HepG2 (cell line): Measurements from ENCODE around the gene AFDN. TPM values are rescaled to one million over a fixed set of nuclear protein-coding genes. Genes with fewer than 3 reads are reported as not detected.

Experiments
- ASH2L ChIP-seq: fragments of 300-600, 200-600 bp; sonication (generic); IDR thresholded peaks from 2 replicates; pipeline ENCODE4 v1.7.0; 2017; ENCODE audit warnings: low read depth, mild to moderate bottlenecking, moderate library complexity, mixed read lengths, low read length; ENCODE audit not compliant: insufficient read length
- ELF1 ChIP-seq: sonication (generic); formaldehyde crosslinking; IDR thresholded peaks from 2 replicates; pipeline ENCODE4 v1.4.0; 2020; ENCODE audit warnings: missing genetic modification reagents
- ERF ChIP-seq: IDR thresholded peaks from 2 replicates; pipeline ENCODE4 v1.6.1; 2018; ENCODE audit warnings: missing biosample characterization, missing genetic modification reagents
- FOSL2 ChIP-seq: sonication (generic); formaldehyde crosslinking; IDR thresholded peaks from 2 replicates; pipeline ENCODE4 v1.4.0; 2020; ENCODE audit warnings: missing genetic modification reagents
- GZF1 ChIP-seq: sonication (generic); formaldehyde crosslinking; IDR thresholded peaks from 2 replicates; pipeline ENCODE4 v1.5.1; 2020; ENCODE audit warnings: mild to moderate bottlenecking, missing genetic modification reagents
- HBP1 ChIP-seq: IDR thresholded peaks from 2 replicates; pipeline ENCODE4 v1.6.1; 2016; ENCODE audit warnings: low read depth, control low read depth
- KDM6A ChIP-seq: IDR thresholded peaks from 2 replicates; pipeline ENCODE4 v1.6.1; 2016; ENCODE audit warnings: low read depth
- PAWR ChIP-seq: sonication (generic); formaldehyde crosslinking; IDR thresholded peaks from 2 replicates; pipeline ENCODE4 v1.4.0; 2020; ENCODE audit warnings: missing genetic modification reagents, mild to moderate bottlenecking, borderline replicate concordance
- POGZ ChIP-seq: sonication (generic); formaldehyde crosslinking; IDR thresholded peaks from 2 replicates; pipeline ENCODE4 v1.4.0; 2020; ENCODE audit warnings: mild to moderate bottlenecking, missing genetic modification reagents
- RARA ChIP-seq: IDR thresholded peaks from 2 replicates; pipeline ENCODE4 v1.6.1; 2016; ENCODE audit warnings: missing genetic modification reagents, missing compliant biosample characterization
- RFX5 ChIP-seq: IDR thresholded peaks from 2 replicates; pipeline ENCODE4 v1.6.1; 2011; ENCODE audit warnings: low read depth, low read length, improper control_type of control experiment
- THAP9 ChIP-seq: sonication (generic); formaldehyde crosslinking; IDR thresholded peaks from 2 replicates; pipeline ENCODE4; 2020; ENCODE audit warnings: missing genetic modification reagents, mild to moderate bottlenecking, borderline replicate concordance
- ZBTB20 ChIP-seq: sonication (generic); formaldehyde crosslinking; IDR thresholded peaks from 2 replicates; pipeline ENCODE4 v1.8.1; 2023; ENCODE audit warnings: missing genetic modification reagents, low read depth, mild to moderate bottlenecking, borderline replicate concordance
- ZFY ChIP-seq: sonication (generic); formaldehyde crosslinking; IDR thresholded peaks from 2 replicates; pipeline ENCODE4 v1.4.0; 2020; ENCODE audit warnings: missing genetic modification reagents
- ZNF143 ChIP-seq: sonication (generic); formaldehyde crosslinking; IDR thresholded peaks from 2 replicates; pipeline ENCODE4 v1.4.0; 2020; ENCODE audit warnings: missing genetic modification reagents
- ZNF253 ChIP-seq: sonication (generic); formaldehyde crosslinking; IDR thresholded peaks from 2 replicates; pipeline ENCODE4 v1.8.0; 2022; ENCODE audit warnings: mild to moderate bottlenecking, missing genetic modification reagents, borderline replicate concordance
- ZNF276 ChIP-seq: sonication (generic); formaldehyde crosslinking; IDR thresholded peaks from 2 replicates; pipeline ENCODE4 v1.4.0; 2020; ENCODE audit warnings: mild to moderate bottlenecking, low read depth, missing genetic modification reagents
- ZNF329 ChIP-seq: sonication (generic); formaldehyde crosslinking; IDR thresholded peaks from 2 replicates; pipeline ENCODE4 v1.9.0; 2021; ENCODE audit warnings: low read depth, mild to moderate bottlenecking, missing genetic modification reagents
- ZNF432 ChIP-seq: sonication (generic); formaldehyde crosslinking; IDR thresholded peaks from 2 replicates; pipeline ENCODE4 v1.5.0; 2020; ENCODE audit warnings: missing genetic modification reagents, mild to moderate bottlenecking, borderline replicate concordance
- ZNF552 ChIP-seq: sonication (generic); formaldehyde crosslinking; IDR thresholded peaks from 2 replicates; pipeline ENCODE4 v1.9.0; 2022; ENCODE audit warnings: missing genetic modification reagents, mild to moderate bottlenecking, borderline replicate concordance
- ZNF557 ChIP-seq: sonication (generic); formaldehyde crosslinking; IDR thresholded peaks from 2 replicates; pipeline ENCODE4 v1.4.0; 2020; ENCODE audit warnings: missing genetic modification reagents
- ZNF619 ChIP-seq: sonication (generic); formaldehyde crosslinking; IDR thresholded peaks from 2 replicates; pipeline ENCODE4 v1.4.0; 2020; ENCODE audit warnings: mild to moderate bottlenecking, missing genetic modification reagents
- ZNF660 ChIP-seq: sonication (generic); formaldehyde crosslinking; IDR thresholded peaks from 2 replicates; pipeline ENCODE4 v1.5.1; 2020; ENCODE audit warnings: mild to moderate bottlenecking, low read depth, missing genetic modification reagents, borderline replicate concordance
- ZNF724P ChIP-seq: sonication (generic); formaldehyde crosslinking; IDR thresholded peaks from 2 replicates; pipeline ENCODE4 v1.8.0; 2022; ENCODE audit warnings: missing genetic modification reagents, borderline replicate concordance
- ZNF839 ChIP-seq: sonication (generic); formaldehyde crosslinking; IDR thresholded peaks from 2 replicates; pipeline ENCODE4 v1.4.0; 2020; ENCODE audit warnings: missing genetic modification reagents, mild to moderate bottlenecking, borderline replicate concordance
- polyA plus RNA-seq, 8 experiments: library from polyadenylated mRNA; depleted of rRNA in 3 of 8; stranded (reverse) in 7 of 8; unstranded in 1 of 8; fragments of >200 nt; fragmentation: Illumina TruSeq in 4 of 8; extraction: Trizol in 4 of 8; gene quantifications; 2 replicates each; pipeline versions ENCODE4 v1.2.1 to v1.2.3, GENCODE V29; 2011 to 2016; ENCODE audit warnings: low read depth in 4 of 8, missing spikeins in 1 of 8, mixed read lengths in 1 of 8; ENCODE audit not compliant: insufficient read depth in 1 of 8
- total RNA-seq, 5 experiments: library from RNA; depleted of rRNA; stranded (reverse); fragments of >200 nt; fragmentation: Illumina TruSeq; extraction: Trizol; gene quantifications; 2 replicates each; pipeline ENCODE4 v1.2.3, GENCODE V29; 2016; ENCODE audit warnings: low read depth in 1 of 5

The AFDN gene
- total and polyA plus RNA-seq, 2 of the 13 experiments (the other 11 are each of a cell fraction or from before 2014, with no cell fraction given), result 136 to 151 TPM

- TF ChIP-seq RARA (peak; percentile 53), ZNF552 (CRISPR knock-in tag) (no peak), ZNF143 (CRISPR knock-in tag) (no peak), ZNF329 (CRISPR knock-in tag) (no peak), ASH2L (peak; percentile 94), POGZ (CRISPR knock-in tag) (peak; percentile 77; the same call in 1 of the 2 replicates), ZNF660 (CRISPR knock-in tag) (no peak), ZFY (CRISPR knock-in tag) (no peak), ZNF276 (CRISPR knock-in tag) (no peak), ZNF724P (CRISPR knock-in tag) (no peak), GZF1 (CRISPR knock-in tag) (no peak), ZBTB20 (peak; percentile 66; the same call in 1 of the 2 replicates), ZNF619 (CRISPR knock-in tag) (no peak), THAP9 (CRISPR knock-in tag) (no peak), PAWR (no peak), ELF1 (CRISPR knock-in tag) (peak; percentile 19; the same call in 1 of the 2 replicates), ERF (peak; percentile 70; the same call in 1 of the 2 replicates), ZNF432 (CRISPR knock-in tag) (no peak), FOSL2 (peak; percentile 65), KDM6A (CRISPR knock-in tag) (no peak), ZNF839 (CRISPR knock-in tag) (no peak), RFX5 (no peak), HBP1 (CRISPR knock-in tag) (0 out of 2 replicates have a peak, but pooled peaks have one; percentile 40), ZNF557 (no peak), ZNF253 (CRISPR knock-in tag) (no peak)
These were observed 106.0 kb downstream of the AFDN start (continued) for GRCh38 chr6:167932468-167933276.
